Sciatic nerve (tissue), 2 donors: ENCODE data around the gene LPCAT4. TPM values are rescaled to one million over a fixed set of nuclear protein-coding genes. Genes with fewer than 3 reads are reported as not detected.

ENCODE experiments used
- ATAC-seq: fragments of 200-7000 bp; cut with Tn5 transposase; one replicate; pipeline ENCODE4 v1.9.1; 2020; ENCODE audit warnings: mild to moderate bottlenecking, moderate library complexity
- DNase-seq: peaks from one replicate; pipeline ENCODE4 v3.0.0-alpha.2; 2020; ENCODE audit warnings: low spot score
- intact Hi-C: fragments of 100-400 bp; cut with DNase I; formaldehyde crosslinking; loops from one replicate; pipeline ENCODE4 v1.14.2; 2022
- microRNA-seq: library from miRNA; unstranded; fragments of <30 nt; microRNA quantifications from one replicate; pipeline ENCODE4 v1.2.0, GENCODE V29; 2020
- total RNA-seq: library from RNA; stranded (reverse); fragmentation: NEBNext Ultra II Directional; extraction: Animal tissue kit (Norgen Biotek cat#: 25700); gene quantifications from one replicate; pipeline ENCODE4 v1.2.1, GENCODE V29; 2021
- donor health status: DM: no; HTN: no; CAD: no.
- donor health status: DM: no; HTN: no; CAD: no.

Gene LPCAT4
- total RNA-seq, 1 donor from 2014 or later = 69.0 TPM

DNA sequence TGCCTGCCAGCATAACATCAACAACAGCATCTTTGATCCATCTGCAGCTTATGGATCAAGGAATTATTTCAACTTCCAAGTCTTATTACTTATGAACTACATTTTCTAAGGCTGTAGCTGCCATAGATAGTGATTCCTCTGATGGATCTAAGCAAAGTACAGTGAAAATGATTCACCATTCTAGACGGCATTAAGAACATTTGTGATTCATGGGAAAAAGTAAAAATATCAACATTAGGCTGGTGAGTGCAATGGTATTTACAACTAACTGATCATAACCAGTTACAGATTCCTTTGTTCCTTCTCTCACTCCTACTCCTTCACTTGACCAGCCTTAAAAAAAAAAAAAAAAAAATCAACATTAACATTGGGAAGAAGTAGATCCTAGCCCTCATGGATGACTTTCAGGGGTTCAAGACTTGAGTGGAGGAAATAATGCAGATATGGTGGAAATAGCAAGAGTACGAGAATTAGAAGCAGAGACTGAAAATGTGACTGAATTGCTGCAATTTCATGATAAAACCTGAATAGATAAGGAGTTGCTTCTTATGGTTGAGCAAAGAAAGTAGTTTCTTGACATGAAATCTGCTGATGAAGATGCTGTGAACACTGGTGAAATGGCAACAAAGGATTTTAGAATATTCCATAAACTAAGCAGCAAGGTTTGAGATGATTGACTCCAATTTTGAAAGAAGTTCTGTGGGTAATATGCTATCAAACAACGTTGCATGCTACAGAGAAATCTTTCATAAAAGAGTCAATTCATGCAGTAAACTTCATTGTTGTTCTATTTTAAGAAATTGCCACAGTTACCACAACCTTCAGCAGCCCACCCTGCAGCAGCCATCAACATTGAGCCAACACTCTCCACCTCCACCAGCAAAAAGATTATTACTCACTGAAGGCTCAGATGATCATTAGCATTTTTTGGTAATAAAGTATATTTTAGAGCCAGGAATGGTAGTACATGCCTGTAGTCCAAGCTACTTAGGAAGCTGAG, 52.2 kb downstream of the LPCAT4 start:
- intact Hi-C loops = no loop called here
- no peak for ATAC-seq
- no peak for DNase-seq

DNA sequence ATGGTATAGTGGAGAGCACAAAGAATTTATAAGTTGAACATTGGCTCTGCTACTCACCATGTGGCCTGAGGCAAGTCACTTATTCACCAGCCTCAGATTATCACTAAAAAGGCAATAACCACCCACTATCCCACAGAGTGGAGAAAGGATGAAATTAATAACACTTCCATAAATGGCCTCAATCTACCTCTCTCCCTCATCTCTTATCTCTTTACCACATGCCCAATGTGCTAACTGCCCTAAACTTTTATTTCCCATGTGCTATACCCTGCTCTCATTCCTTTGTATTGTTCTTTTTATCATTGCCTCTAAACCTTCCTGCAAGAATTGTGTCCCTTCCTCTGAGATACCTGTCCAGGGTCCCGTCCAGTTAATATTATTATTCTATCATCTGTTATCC, 55.4 kb downstream of the LPCAT4 start:
- ATAC-seq = no peak
- DNase-seq = no peak
- intact Hi-C loops = no loop called here

Small RNAs within 50 kb of the gene (microRNA-seq; reads per million reads assigned to microRNA genes)
- gene MIR1233-1 = not detected

Other genes with a start within 250 kb of the LPCAT4 start
- gene KATNBL1, start 157.1 kb downstream of the LPCAT4 start, total RNA-seq = 80.7 TPM
- gene EMC4, start 142.2 kb downstream of the LPCAT4 start, total RNA-seq = 73.9 TPM
- gene SLC12A6, start 29.4 kb downstream of the LPCAT4 start, total RNA-seq = 28.8 TPM
- gene NOP10, start 24.1 kb downstream of the LPCAT4 start, total RNA-seq = 90.2 TPM
- gene NUTM1, start 23.9 kb downstream of the LPCAT4 start, total RNA-seq = not detected
- 124 TPM for gene GOLGA8A, start 70.6 kb upstream of the LPCAT4 start, total RNA-seq
- gene GOLGA8B, start 216.5 kb upstream of the LPCAT4 start, total RNA-seq = 112 TPM